ENCODE results near the gene PHF3. TPM values are rescaled to one million over a fixed set of nuclear protein-coding genes. Genes with fewer than 3 reads are reported as not detected.
"Not testable (repeated sequence)": the region's sequence is repeated elsewhere in the genome, so short reads cannot be mapped to it uniquely, and the experiment has no call there.

PHF3 gene
- total and polyA plus RNA-seq, 8 donors: 6.8 to 101 (median 54.7) TPM

DNA sequence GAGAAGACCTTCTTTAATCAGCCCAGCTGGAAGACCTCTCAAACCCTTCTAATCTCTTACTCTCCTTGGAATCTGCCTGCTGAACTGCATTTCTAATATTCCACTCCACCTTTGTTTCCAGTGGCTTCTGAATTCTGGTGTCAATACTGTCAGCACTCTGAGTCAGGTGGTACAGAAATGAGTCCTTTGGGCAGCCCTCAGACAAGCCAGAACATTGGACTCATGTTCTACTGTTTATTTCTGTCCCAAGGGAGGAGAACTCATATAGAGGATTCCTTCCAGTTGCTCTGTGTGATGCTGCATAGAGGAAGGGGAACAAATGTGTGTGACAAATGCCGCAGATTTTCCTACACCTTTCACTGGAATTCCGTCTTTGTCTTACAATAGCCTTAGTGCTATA is 114.8 kb downstream of the PHF3 start:
- H3K27ac ChIP-seq: no peak overlapping the region
- no peak for DNase-seq
- H3K27me3 ChIP-seq: no peaks in the 10 kb centered on the region
- intact Hi-C loops (cut with DNase I; ENCODE audit: low total_unique reads): no loop called here
- no peak overlapping the region for H3K4me3 ChIP-seq
- TF ChIP-seq EP300 (IDR thresholded peaks at IDR 0.05) (no peak), POLR2A (IDR thresholded peaks at IDR 0.05) (no peak), POLR2AphosphoS5 (IDR thresholded peaks at IDR 0.05) (no peak)
- TF ChIP-seq, protein P1, sequence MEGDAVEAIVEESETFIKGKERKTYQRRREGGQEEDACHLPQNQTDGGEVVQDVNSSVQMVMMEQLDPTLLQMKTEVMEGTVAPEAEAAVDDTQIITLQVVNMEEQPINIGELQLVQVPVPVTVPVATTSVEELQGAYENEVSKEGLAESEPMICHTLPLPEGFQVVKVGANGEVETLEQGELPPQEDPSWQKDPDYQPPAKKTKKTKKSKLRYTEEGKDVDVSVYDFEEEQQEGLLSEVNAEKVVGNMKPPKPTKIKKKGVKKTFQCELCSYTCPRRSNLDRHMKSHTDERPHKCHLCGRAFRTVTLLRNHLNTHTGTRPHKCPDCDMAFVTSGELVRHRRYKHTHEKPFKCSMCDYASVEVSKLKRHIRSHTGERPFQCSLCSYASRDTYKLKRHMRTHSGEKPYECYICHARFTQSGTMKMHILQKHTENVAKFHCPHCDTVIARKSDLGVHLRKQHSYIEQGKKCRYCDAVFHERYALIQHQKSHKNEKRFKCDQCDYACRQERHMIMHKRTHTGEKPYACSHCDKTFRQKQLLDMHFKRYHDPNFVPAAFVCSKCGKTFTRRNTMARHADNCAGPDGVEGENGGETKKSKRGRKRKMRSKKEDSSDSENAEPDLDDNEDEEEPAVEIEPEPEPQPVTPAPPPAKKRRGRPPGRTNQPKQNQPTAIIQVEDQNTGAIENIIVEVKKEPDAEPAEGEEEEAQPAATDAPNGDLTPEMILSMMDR (IDR thresholded peaks at IDR 0.05): no peak
- 88 to 100% (median 94%) methylated on average over 2 of the region's 2 CpGs for WGBS, 5 donors
- H3K4me1 ChIP-seq: no peaks in the 10 kb centered on the region
- no peaks in the 10 kb centered on the region for H3K36me3 ChIP-seq
- no peaks in the 10 kb centered on the region for H3K9me3 ChIP-seq

DNA sequence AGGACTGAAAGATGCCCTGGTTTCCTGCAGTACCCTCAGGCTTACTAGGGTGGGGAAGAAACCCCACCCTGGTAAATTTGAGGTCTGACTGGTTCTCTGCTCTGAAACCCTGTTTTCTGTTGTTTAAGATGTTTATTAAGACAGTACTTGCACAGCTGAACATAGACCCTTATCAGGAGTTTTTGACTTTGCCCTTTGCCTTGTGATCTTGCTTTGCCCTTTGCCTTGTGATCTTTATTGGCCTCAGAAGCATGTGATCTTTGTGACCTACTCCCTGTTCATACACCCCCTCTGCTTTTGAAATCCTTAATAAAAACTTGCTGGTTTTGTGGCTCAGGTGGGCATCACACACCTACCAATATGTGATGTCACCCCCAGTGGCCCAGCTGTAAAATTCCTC is 121.7 kb downstream of the PHF3 start:
- peaks cover 0 to 15% (median 15%) of the 10 kb centered on the region in 4 donors for H3K9me3 ChIP-seq
- H3K4me1 ChIP-seq; H3K36me3 ChIP-seq; intact Hi-C loops (cut with DNase I; ENCODE audit: low total_unique reads); H3K27me3 ChIP-seq; DNase-seq; H3K4me3 ChIP-seq; H3K27ac ChIP-seq: not testable (repeated sequence)

DNA sequence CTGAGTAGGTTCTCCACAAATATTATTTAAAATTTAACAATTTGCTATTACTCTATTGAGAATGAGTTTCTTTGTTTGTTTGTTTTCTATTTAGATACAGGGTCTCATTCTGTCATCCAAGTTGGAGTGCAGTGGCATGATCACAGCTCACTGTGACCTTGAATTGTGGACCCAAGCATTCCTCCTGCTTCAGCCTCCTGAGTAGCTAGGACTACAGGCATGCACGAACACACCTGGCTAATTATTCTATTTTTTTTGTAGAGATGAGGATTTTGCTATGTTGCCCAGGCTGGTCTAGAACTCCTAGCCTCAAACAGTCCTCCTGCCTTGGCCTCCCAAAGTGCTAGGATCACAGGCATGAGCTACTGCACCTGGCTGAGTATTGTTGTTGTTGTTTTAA is 122.2 kb downstream of the PHF3 start:
- Histone ChIP-seq H3K4me3 (no peak overlapping the region), H3K27me3 (no peaks in the 10 kb centered on the region), H3K9me3 (peaks cover 0 to 15% (median 15%) of the 10 kb centered on the region in 4 donors), H3K36me3 (peaks cover 0 to 5% (median 0%) of the 10 kb centered on the region in 4 donors), H3K27ac (no peak overlapping the region), H3K4me1 (no peaks in the 10 kb centered on the region)
- no peak for DNase-seq
- TF ChIP-seq, protein P1 (IDR thresholded peaks at IDR 0.05): no peak
- TF ChIP-seq POLR2A (IDR thresholded peaks at IDR 0.05) (no peak), POLR2AphosphoS5 (IDR thresholded peaks at IDR 0.05) (no peak)
- intact Hi-C loops (cut with DNase I; ENCODE audit: low total_unique reads): no loop called here
- 87 to 96% (median 94%) methylated on average over 1 of the region's 1 CpG for WGBS, 5 donors

DNA sequence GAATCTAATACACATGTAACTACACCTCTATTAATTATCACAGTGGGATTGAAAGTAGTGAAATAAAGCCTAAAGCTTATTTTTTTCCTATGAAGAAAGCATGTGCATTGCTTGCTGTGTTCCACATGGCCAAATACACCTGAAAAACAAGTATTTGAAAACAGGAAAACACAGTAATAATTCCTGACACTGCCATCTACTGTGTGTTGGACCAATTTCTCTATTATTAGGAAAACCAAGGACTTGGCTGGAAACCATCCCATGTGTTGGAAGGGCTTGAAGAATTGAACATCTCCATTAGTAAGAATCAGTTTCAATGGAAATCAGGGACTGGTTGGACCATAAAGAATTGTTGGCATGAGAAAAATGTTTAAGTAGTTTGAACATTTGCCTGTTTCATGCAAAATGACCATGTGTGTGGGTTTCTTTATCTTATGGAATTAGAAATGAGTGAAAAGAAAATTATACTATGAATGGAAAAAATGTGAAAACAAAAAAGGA is 124.1 kb downstream of the PHF3 start:
- no peak overlapping the region for H3K27ac ChIP-seq
- TF ChIP-seq EP300 (IDR thresholded peaks at IDR 0.05) (no peak), POLR2A (IDR thresholded peaks at IDR 0.05) (no peak), POLR2AphosphoS5 (IDR thresholded peaks at IDR 0.05) (no peak)
- TF ChIP-seq, protein P1 (IDR thresholded peaks at IDR 0.05): no peak
- intact Hi-C loops (cut with DNase I; ENCODE audit: low total_unique reads): loop anchor here (10.0 kb wide), 1 partner anchor 415 kb away; no protein-coding TSS in a partner anchor
- H3K4me1 ChIP-seq: no peaks in the 10 kb centered on the region
- peaks cover 0 to 15% (median 15%) of the 10 kb centered on the region in 4 donors for H3K9me3 ChIP-seq
- peaks cover 0 to 5% (median 0%) of the 10 kb centered on the region in 4 donors for H3K36me3 ChIP-seq
- no peak overlapping the region for H3K4me3 ChIP-seq
- no peaks in the 10 kb centered on the region for H3K27me3 ChIP-seq
- no peak for DNase-seq

DNA sequence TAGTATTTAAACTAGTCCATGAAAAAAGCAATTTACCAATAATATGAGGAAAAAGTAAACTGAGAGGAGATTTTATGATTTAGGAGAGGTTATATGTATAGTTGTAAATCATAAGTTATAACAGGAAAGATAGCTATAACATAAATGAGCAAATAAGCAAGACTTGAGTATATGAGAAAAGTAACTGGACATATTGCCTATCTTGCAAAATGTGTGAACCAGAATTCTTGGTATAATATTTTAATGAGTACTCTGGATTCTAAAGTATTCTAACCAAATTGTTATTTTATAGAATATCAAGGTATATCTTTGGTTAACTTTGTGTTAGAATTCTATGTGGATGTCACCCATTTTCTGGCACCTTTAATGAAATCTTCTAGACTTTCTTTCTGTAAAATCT is 124.6 kb downstream of the PHF3 start:
- Histone ChIP-seq H3K27ac (no peak overlapping the region), H3K4me3 (no peak overlapping the region), H3K36me3 (peaks cover 0 to 5% (median 0%) of the 10 kb centered on the region in 4 donors), H3K27me3 (no peaks in the 10 kb centered on the region), H3K4me1 (no peaks in the 10 kb centered on the region), H3K9me3 (peaks cover 0 to 15% (median 15%) of the 10 kb centered on the region in 4 donors)
- no peak for DNase-seq
- intact Hi-C loops (cut with DNase I; ENCODE audit: low total_unique reads): loop anchor here (10.0 kb wide), 1 partner anchor 415 kb away; no protein-coding TSS in a partner anchor
- TF ChIP-seq POLR2A (IDR thresholded peaks at IDR 0.05) (no peak), EP300 (IDR thresholded peaks at IDR 0.05) (no peak), POLR2AphosphoS5 (IDR thresholded peaks at IDR 0.05) (no peak)
- TF ChIP-seq, protein P1 (IDR thresholded peaks at IDR 0.05): no peak
